Measurements from ENCODE around the gene CHRM4. TPM values are rescaled to one million over a fixed set of nuclear protein-coding genes. Genes with fewer than 3 reads are reported as not detected.

The CHRM4 gene
- total RNA-seq, 1 donor from 2014 or later: not detected

GRCh38 chr11:46339816-46340215 lies 51.8 kb downstream of the CHRM4 start:
- TF ChIP-seq CTCF (conservative IDR thresholded peaks at IDR 0.05; ENCODE audit: low read depth, low read length): no peak
- H3K4me3 ChIP-seq (ENCODE audit: low read depth, low read length): no peak overlapping the region
- no peak for DNase-seq (ENCODE audit: low read depth)

GRCh38 chr11:46338988-46339666 lies 52.4 kb downstream of the CHRM4 start:
- TF ChIP-seq CTCF (conservative IDR thresholded peaks at IDR 0.05; ENCODE audit: low read depth, low read length): no peak
- no peak for DNase-seq (ENCODE audit: low read depth)
- H3K4me3 ChIP-seq (ENCODE audit: low read depth, low read length): peak overlapping the region; percentile 26

- H3K4me3 ChIP-seq (ENCODE audit: low read depth, low read length): peak overlapping the region; percentile 26
- no peak for TF ChIP-seq CTCF (conservative IDR thresholded peaks at IDR 0.05; ENCODE audit: low read depth, low read length)
- DNase-seq (ENCODE audit: low read depth): no peak
Measured at GRCh38 chr11:46338636-46338987, 53.0 kb downstream of the CHRM4 start.

- DNase-seq (ENCODE audit: low read depth): no peak
- no peak overlapping the region for H3K4me3 ChIP-seq (ENCODE audit: low read depth, low read length)
- TF ChIP-seq CTCF (conservative IDR thresholded peaks at IDR 0.05; ENCODE audit: low read depth, low read length): no peak
Measured at GRCh38 chr11:46337626-46338345, 53.8 kb downstream of the CHRM4 start.

- no peak for TF ChIP-seq CTCF (conservative IDR thresholded peaks at IDR 0.05; ENCODE audit: low read depth, low read length)
- DNase-seq (ENCODE audit: low read depth): no peak
- H3K4me3 ChIP-seq (ENCODE audit: low read depth, low read length): no peak overlapping the region
Measured at GRCh38 chr11:46336563-46337180, 54.9 kb downstream of the CHRM4 start.

GRCh38 chr11:46335890-46336562 lies 55.5 kb downstream of the CHRM4 start:
- no peak for TF ChIP-seq CTCF (conservative IDR thresholded peaks at IDR 0.05; ENCODE audit: low read depth, low read length)
- DNase-seq (ENCODE audit: low read depth): no peak
- H3K4me3 ChIP-seq (ENCODE audit: low read depth, low read length): no peak overlapping the region

Data from epithelial cell of proximal tubule (primary cell).